ENCODE measurements around the gene LKAAEAR1. TPM values are rescaled to one million over a fixed set of nuclear protein-coding genes. Genes with fewer than 3 reads are reported as not detected.
"Not testable (repeated sequence)": the region's sequence is repeated elsewhere in the genome, so short reads cannot be mapped to it uniquely, and the experiment has no call there.

Gene LKAAEAR1, protein sequence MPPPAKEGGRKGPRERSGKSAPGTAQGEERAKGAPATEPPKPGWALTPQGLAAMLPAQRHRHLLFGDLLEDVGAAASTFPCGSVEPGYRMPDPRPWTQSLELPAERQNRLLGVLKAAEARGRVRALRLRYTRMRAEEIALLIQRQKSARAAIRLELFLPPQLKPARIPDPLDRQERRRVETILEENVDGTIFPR
- total RNA-seq = not detected
- long read RNA-seq = 0 reads

DNA sequence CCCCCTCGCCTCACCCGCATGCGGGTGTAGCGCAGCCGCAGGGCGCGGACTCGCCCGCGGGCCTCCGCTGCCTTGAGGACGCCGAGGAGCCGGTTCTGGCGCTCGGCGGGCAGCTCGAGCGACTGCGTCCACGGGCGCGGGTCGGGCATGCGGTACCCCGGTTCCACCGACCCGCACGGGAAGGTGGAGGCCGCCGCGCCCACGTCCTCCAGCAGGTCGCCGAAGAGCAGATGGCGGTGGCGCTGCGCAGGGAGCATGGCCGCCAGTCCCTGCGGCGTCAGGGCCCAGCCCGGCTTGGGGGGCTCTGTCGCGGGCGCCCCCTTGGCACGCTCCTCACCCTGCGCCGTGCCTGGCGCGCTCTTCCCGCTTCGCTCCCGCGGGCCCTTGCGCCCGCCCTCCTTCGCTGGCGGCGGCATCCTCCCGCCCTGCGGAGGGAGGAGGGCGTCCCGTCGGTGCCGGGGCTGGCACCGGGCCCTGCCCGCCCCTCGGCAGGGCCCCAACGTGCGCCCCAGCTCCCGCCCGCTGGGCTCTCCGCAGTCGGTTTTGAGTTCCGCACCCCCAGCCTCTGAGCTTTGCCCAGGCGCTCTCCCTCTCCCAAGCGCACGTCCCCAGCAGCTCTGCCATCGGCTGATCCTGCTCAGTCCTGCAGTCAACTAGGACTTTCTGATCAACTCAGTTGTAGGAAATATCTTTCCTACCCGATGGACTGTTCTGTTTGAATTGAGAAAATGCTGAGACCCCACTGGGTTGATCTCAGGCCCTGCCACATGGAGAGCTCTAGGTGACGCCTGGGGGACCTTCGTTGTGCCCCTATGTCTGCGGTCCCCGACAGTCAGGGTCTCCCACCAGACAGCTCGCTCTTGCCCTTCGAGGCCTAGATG lies at the start of gene LKAAEAR1:
Gene LKAAEAR1, minus strand, starts transcription at position 595 of the 881 bp plus-strand sequence. Its CDS starts 179 bp downstream, at position 416.
- ATAC-seq = no peak
- intact Hi-C loops (cut with DNase I) = loop anchor here (2.0 to 5.0 kb wide), 2 partner anchors 37 to 107 kb away; partner anchors contain the start of gene SAMD10
- DNase-seq (ENCODE audit: missing footprints) = no peak

DNA sequence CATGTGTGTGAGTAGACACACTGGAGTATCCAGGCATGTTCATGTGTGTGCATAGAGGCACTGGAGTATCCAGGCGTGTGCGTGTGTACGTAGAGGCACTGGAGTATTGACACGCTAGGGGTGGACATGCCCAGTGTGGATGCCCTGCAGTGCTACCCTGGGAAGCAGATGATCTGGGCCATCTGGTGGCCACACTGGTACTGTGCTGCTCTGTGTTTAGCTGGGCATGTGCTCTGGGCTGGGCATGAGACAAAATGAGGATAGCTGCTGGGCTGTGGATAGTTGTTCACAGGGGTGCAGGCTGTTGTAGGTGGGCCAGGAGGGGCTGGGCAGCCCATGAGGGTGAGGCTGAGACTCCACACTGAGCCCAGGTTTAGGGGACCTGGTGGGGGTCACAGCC lies 47.2 kb upstream of the LKAAEAR1 start:
- DNase-seq (ENCODE audit: missing footprints) (no peak), ATAC-seq (no peak)
- intact Hi-C loops (cut with DNase I) = no loop called here

DNA sequence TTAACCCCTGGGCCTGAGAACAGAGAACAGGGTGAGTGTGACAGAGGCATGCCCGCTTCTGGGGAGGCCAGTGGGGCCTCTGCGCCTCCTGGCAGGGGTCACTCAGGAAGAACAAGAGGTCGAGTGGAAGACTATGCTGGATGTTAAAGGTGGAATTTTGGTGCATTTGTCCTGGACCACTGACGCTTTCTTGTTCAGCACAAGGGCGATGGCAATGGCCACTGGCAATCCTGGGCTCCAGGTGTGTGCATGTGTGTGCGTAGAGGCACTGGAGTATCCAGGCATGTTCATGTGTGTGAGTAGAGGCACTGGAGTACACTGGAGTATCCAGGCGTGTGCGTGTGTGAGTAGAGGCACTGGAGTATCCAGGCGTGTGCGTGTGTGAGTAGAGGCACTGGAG lies 46.7 kb upstream of the LKAAEAR1 start:
- no peak for DNase-seq (ENCODE audit: missing footprints)

GRCh38 chr20:64130271-64130670 lies 46.1 kb upstream of the LKAAEAR1 start:
- ATAC-seq (no peak), DNase-seq (ENCODE audit: missing footprints) (no peak)
- intact Hi-C loops (cut with DNase I) = no loop called here

More for the DNA sequence above, 46.7 kb upstream of the LKAAEAR1 start:
- no peak for ATAC-seq
- intact Hi-C loops (cut with DNase I) = no loop called here

DNA sequence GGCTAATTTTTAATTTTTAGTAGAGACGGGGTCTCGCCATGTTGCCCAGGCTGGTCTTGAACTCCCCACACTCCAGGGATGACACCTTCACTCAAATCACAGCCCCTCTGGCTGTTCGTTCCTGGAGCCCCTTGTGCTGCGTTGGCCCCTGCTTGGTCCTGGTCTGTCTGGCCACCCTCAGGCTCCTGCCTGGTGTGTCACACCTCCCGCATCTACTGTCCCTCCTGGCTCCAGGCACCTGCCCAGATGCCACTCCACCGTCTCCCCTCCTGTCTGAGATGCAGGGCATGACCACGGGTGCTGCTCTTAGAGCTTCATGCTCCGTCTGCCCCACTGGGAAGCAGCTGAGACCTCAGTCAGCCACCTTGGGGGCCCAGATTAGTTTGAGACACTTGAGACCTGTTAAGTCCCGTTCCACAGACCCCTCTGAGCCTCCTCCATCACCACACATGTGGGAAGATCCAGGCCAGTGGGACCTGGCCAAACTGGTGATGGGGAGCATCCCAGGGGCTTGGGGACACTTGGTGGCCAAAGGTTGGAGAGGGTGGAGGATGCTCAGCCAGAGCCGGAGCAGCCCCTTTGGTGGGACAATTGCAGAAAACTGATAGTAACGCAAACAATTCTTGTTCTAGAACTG lies 45.1 kb upstream of the LKAAEAR1 start:
- no peak for DNase-seq (ENCODE audit: missing footprints)
- no peak for ATAC-seq
- intact Hi-C loops (cut with DNase I) = no loop called here

DNA sequence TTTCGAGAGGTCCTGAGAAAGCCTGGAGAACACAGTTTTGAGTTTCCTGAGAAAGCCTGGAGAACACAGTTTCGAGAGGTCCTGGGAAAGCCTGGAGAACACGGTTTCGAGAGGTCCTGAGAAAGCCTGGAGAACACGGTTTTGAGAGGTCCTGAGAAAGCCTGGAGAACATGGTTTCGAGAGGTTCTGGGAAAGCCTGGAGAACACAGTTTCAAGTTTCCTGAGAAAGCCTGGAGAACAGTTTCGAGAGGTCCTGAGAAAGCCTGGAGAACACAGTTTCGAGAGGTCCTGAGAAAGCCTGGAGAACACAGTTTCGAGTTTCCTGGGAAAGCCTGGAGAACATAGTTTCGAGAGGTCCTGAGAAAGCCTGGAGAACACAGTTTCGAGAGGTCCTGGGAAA lies 39.3 kb upstream of the LKAAEAR1 start:
- ATAC-seq; DNase-seq (ENCODE audit: missing footprints); intact Hi-C loops (cut with DNase I): not testable (repeated sequence)

- ATAC-seq; DNase-seq (ENCODE audit: missing footprints); intact Hi-C loops (cut with DNase I): not testable (repeated sequence)
Measured at GRCh38 chr20:64122927-64123326, 38.7 kb upstream of the LKAAEAR1 start.

DNA sequence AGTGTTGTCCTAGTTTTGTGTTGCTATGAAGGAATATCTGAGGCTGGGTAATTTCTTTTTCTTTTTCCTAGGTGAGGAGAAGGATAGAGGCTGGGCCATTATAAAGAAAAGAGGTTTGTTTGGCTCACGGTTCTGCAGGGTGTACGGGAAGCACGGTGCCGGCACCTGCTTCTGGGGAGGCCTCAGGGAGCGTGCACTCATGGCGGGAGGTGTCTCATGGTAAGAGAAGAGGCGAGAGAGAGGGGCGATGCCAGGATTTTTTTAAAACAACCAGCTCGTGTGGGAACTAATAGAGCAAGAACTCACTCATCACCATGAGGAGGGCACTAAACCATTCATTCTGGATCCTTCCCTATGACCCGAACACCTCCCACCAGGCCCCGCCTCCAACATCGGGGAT lies 37.4 kb upstream of the LKAAEAR1 start:
- no peak for DNase-seq (ENCODE audit: missing footprints)
- intact Hi-C loops (cut with DNase I) = loop anchor here (2.0 kb wide), 1 partner anchor 39 kb away; no protein-coding TSS in a partner anchor

DNA sequence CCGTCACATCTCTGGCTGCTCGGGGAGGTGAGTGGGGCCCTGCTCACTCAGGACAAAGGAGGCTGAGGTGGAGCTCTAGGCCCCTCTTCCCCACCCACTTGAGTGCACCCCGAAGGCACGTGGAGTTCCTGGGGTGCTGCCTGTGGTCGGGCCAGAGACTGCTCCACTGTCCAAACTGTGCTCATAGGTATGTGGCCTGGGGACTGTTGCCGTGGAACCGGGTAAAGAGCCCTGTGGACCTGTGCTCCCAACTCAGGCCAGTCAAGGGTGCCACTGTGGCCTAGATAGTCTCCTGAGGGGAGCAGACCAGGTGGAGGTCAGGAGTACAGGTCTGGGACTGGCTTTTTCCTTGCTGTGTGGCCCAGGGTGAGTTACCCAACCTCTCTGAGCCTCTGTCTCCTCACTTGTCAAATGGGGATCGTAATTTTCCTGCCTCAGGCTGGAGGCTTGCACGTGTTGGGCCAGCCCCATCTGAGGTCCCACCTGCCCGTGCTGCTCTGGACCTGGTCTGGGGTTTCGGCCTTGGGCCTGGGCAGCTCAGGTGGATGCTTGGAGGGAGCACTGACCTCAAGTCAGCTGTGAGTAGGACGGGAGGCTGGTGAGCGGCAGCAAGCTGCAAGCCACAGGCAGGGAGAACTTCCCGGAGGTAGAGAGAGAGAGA lies 35.6 kb upstream of the LKAAEAR1 start:
- intact Hi-C loops (cut with DNase I) = loop anchor here (1.0 to 2.0 kb wide), 2 partner anchors 37 to 81 kb away; no protein-coding TSS in a partner anchor
- ATAC-seq = peak; percentile 16

More for the DNA sequence above, 37.4 kb upstream of the LKAAEAR1 start:
- no peak for ATAC-seq

GRCh38 chr20:64119301-64119680 lies 35.1 kb upstream of the LKAAEAR1 start:
- ATAC-seq (no peak), DNase-seq (ENCODE audit: missing footprints) (no peak)
- intact Hi-C loops (cut with DNase I) = no loop called here

More for the DNA sequence above, 35.6 kb upstream of the LKAAEAR1 start:
- no peak for DNase-seq (ENCODE audit: missing footprints)

DNA sequence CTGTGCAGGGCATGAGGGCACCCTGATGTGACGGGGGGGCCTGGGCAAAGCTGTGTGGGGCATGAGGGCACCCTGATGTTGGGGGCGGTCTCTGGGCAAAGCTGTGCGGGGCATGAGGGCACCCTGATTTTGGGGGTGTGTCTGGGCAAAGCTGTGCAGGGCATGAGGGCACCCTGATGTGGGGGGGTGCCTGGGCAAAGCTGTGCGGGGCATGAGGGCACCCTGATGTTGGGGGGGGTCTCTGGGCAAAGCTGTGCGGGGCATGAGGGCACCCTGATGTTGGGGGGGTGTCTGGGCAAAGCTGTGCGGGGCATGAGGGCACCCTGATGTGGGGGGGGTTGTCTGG lies 33.2 kb upstream of the LKAAEAR1 start:
- DNase-seq (ENCODE audit: missing footprints); ATAC-seq; intact Hi-C loops (cut with DNase I): not testable (repeated sequence)

GRCh38 chr20:64116541-64117431 lies 32.6 kb upstream of the LKAAEAR1 start:
- intact Hi-C loops (cut with DNase I) = no loop called here
- DNase-seq (ENCODE audit: missing footprints) = no peak
- ATAC-seq = no peak

DNA sequence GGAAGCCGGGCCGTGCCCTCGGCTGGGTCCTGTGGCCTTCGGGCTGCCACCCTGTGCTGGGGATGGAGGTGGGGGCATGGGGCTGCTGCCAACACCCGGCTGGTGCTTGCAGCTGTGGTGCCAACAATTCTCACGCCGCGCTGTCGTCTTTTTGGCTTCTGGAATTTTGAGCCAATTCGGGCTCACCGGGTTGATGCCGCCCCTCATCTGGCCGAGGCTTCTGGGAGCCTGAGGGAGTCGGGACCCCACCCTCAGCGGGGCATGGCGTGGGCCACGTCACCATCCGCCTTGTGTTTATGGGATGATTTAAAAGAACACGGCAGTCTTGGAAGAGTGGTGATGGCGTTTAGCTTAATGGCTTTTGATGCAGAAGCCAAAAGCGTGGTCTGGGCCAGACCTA lies 31.8 kb upstream of the LKAAEAR1 start:
- no peak for ATAC-seq
- DNase-seq (ENCODE audit: missing footprints) = no peak
- intact Hi-C loops (cut with DNase I) = no loop called here

DNA sequence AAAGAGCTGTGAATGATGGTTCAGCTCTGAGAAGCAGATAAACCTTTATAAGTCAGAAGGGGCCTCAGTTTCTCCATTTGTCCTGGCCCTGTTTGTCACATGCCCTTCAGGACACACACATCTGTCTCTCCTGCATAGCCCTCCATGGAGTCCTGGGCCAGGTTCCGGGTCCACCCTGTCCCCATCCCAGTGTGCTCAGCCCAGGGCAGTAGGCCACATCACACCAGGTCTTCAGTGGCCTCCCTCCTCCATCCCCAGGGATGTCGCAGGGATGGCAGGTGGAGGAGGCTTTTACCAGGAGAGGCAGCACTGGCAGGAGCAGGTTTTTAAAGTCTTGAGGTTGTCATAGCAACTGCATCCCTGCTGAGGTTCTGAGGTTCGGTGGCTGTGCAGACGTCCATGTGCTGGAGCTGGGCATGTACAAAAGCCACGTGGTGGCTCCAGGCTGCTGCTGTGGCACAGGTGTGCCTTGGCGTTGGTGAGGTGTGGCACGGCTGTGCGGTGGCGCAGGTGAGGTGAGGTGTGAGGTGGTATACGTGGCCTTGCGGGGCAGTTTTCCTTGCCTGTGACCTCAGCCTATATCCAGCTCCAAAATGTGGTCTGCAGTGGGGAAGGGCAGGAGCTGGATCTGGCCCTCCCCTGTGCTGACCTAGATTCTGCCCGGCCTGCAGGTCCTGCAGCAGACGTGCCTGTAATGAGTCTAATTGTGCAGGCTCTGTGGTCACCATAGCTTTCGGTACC lies 31.1 kb upstream of the LKAAEAR1 start:
- intact Hi-C loops (cut with DNase I) = no loop called here
- DNase-seq (ENCODE audit: missing footprints) = no peak
- ATAC-seq = no peak

- ATAC-seq (no peak), DNase-seq (ENCODE audit: missing footprints) (no peak)
- intact Hi-C loops (cut with DNase I) = no loop called here
Measured at GRCh38 chr20:64114356-64114971, 30.3 kb upstream of the LKAAEAR1 start.

GRCh38 chr20:64113796-64114355 lies 29.7 kb upstream of the LKAAEAR1 start:
- ATAC-seq (no peak), DNase-seq (ENCODE audit: missing footprints) (no peak)

GRCh38 chr20:64113444-64113775 lies 29.2 kb upstream of the LKAAEAR1 start:
- ATAC-seq = no peak
- no peak for DNase-seq (ENCODE audit: missing footprints)
- intact Hi-C loops (cut with DNase I) = no loop called here

More at GRCh38 chr20:64113796-64114355, 29.7 kb upstream of the LKAAEAR1 start:
- intact Hi-C loops (cut with DNase I) = no loop called here

Measured in Right ventricle myocardium inferior (tissue), 1 donor.